GM12872 (cell line): ENCODE results near the gene ATP11C.

Experiments
- TF ChIP-seq, protein P1 (sequence below): IDR thresholded peaks from 3 replicates; pipeline ENCODE4 v1.5.1; 2011; ENCODE audit warnings: low read depth, mild to moderate bottlenecking, low read length, moderate library complexity; ENCODE audit not compliant: insufficient read depth

The ATP11C gene

DNA sequence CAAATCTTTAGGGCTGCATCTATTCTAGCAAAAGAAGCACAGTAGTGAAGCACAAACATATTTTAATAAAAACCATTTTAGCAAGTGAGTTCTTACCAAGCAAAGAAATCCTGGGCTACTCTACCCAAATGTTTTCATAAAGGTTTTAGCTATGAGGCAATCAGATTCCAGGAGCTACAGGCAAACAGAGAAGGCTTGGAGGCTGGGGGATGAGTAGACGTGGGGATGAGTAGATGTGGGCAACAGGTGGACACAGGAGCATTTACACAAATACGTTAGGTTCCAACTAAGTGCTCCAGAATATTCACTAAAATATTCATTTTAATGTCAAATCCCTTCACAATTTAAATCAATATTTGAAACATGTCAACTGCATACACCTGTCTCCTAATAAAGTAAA lies 34.5 kb downstream of the ATP11C start:
- TF ChIP-seq, protein P1, sequence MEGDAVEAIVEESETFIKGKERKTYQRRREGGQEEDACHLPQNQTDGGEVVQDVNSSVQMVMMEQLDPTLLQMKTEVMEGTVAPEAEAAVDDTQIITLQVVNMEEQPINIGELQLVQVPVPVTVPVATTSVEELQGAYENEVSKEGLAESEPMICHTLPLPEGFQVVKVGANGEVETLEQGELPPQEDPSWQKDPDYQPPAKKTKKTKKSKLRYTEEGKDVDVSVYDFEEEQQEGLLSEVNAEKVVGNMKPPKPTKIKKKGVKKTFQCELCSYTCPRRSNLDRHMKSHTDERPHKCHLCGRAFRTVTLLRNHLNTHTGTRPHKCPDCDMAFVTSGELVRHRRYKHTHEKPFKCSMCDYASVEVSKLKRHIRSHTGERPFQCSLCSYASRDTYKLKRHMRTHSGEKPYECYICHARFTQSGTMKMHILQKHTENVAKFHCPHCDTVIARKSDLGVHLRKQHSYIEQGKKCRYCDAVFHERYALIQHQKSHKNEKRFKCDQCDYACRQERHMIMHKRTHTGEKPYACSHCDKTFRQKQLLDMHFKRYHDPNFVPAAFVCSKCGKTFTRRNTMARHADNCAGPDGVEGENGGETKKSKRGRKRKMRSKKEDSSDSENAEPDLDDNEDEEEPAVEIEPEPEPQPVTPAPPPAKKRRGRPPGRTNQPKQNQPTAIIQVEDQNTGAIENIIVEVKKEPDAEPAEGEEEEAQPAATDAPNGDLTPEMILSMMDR = no peak

DNA sequence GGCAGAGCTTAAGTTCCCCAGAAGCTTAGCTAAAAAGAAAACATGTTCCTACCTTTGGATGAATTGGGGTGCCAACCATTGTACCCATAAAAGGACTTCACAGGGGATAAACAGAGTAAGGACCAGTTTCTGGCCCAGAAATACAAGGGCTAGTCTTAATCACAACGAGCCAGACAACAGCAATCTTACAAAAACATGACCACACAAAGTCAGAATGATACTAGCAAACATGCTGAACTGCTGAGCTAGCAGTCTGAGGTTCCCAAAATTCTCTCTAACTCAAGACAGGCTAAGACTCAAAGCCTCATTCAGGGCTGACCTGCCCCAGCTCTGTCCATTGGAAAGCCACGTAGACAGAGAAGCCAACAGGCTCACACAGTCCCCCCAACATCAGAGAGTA lies 40.3 kb downstream of the ATP11C start:
- TF ChIP-seq, protein P1 = no peak

DNA sequence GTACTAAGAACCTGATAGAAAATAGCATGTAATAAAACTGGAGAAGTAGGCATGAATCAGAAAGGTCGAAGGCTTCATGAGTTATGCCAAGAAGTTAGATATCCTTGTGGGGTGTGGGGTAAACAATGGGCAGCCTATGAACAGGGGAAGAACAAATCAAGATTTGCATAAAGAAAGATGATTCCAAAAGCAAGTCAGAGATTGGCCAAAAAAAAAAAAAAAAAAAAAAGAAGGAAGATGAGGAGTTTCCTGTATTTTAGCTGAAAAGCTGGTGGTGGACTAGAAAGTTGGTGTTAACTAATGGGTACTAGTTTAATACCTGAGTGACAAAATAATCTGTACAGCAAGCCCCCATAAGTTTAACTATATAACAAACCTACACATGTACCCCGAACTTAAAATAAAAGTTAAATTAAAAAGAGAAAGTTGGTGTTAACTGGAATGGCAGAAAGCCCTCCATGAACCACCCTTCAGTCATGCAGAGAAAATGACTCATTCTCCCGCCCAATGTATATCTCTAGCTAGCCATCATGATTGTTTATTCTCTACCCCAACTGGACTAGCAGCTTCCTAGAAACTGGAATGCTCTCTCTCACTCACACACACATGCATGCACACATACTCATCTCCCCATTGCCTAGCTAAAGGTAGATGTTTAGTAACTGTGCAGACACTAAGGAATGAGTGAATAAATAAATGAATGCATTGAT lies 41.7 kb downstream of the ATP11C start:
- TF ChIP-seq, protein P1 = no peak

DNA sequence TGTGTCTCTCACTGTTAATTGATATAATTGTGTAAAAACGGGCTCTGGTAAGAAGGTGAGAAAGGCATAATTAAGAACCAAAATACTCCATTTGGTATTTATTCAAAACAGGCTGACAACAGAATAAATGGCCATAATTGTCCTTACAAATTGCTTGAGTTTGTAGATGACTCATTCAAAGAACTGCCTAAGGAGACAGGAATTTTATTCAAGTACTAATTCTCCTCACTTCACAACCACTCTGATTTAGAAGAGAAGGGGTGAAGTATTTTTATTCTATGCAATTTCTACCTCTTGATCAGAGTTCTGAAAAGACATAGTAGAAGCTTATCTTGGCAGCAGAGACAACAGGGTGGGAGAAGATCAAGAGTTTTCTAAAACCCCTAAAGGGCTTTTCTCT lies 43.1 kb downstream of the ATP11C start:
- TF ChIP-seq, protein P1 = no peak

DNA sequence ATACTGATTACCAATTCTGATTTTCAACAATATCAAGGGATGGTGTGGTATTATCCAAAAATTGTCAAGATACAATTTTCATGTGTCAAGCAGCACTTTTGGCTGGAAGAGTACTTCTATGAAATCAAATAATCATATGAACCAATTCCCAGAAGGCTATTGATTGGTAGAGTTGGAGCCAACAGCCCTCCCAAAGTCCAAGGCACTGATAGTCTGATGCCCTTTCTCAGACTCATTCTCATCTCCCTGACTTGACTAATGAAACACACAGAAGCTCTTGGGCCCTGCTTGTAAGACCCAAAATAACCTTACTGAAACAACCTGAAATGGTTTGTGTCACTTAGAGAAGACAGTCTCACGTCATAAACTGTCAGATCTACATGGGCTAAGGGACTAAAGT lies 48.9 kb downstream of the ATP11C start:
- TF ChIP-seq, protein P1 = no peak

DNA sequence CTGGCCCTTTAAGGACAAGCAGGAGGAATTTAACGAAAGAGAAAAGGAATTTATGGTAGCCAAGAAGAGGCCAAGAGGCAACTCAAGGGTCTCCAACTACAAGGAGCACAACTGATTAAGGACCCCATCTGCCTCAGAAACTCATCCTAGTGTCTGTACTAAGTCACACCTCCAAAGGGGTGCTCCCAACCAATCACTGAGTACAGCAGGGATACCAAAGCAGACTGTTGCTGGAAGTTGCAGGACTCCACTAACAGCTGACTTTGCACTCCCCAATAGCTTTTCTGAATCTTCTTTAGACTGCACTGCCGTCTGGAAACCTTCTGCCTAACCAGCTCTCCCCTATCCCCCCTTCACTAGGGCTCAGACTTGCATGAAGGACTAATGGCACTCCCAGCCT lies 50.6 kb downstream of the ATP11C start:
- TF ChIP-seq, protein P1 = no peak

DNA sequence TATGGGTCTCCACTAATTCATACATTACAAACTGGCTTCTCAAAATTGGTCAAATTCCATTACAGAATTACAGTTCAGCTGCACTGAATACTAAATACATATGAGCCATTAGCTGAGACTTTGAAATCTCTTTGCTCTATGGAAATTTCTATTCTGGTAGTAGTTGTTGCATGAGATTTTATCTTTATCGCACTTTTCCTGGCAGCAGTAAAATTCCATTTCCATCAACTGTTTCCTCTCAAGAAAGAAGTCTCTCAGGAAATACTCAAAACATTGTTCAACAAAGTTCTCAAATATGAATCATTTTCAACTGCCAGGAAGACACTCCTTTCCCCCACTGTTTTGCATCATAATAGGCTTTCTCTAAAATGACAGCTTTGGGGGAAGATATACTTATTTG lies 51.3 kb downstream of the ATP11C start:
- TF ChIP-seq, protein P1 = no peak
